Ovary (tissue), 3 donors: ENCODE results near the gene GUF1.

Experiments used
- POLR2A ChIP-seq: fragments of 450-650 bp; IDR thresholded peaks from one replicate; pipeline ENCODE4 v1.6.1; 2017; ENCODE audit warnings: antibody characterized with exemption, mild to moderate bottlenecking, moderate library complexity
- TF ChIP-seq, protein P1 (sequence below), 3 donors: fragments of 450-650 bp in 2 of 3; fragments of 200-600 bp in 1 of 3; IDR thresholded peaks; one replicate each; pipeline versions ENCODE4 v1.5.1 to v1.8.0; 2016 to 2022; ENCODE audit warnings: antibody characterized with exemption in 3 of 3, mild to moderate bottlenecking in 1 of 3
- donor health status: DM: no; HTN: no; CAD: no.

DNA sequence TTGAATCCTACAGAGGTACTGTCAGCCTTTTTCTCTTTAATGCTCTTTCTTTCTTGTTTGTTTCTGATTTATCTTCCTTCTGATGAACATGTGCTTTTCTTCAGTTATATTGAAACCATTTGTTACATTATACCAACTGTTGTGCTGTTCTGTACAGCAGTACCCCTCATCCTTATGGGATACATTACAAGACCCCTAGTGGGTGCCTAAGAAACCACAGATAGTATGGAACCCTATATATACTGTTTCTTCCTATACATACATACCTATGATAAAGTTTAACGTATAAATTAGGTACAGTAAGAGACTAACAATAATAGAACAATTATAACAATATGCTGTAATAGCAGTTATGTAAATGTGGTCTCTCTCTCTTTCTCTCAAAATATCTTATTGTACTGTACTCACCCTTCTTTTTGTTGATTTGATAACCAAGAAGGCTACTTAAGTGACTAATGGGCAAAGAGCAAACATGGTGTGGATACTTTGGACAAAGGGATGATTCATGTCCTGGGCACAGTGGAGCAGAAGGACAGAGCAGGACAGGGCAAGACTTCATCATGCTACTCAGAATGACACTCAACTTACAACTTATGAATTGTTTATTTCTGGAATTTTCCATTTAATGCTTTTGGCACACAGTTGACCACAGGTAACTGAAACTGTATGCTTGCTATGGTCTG, 16.1 kb upstream of the GUF1 start:
- TF ChIP-seq, protein P1, sequence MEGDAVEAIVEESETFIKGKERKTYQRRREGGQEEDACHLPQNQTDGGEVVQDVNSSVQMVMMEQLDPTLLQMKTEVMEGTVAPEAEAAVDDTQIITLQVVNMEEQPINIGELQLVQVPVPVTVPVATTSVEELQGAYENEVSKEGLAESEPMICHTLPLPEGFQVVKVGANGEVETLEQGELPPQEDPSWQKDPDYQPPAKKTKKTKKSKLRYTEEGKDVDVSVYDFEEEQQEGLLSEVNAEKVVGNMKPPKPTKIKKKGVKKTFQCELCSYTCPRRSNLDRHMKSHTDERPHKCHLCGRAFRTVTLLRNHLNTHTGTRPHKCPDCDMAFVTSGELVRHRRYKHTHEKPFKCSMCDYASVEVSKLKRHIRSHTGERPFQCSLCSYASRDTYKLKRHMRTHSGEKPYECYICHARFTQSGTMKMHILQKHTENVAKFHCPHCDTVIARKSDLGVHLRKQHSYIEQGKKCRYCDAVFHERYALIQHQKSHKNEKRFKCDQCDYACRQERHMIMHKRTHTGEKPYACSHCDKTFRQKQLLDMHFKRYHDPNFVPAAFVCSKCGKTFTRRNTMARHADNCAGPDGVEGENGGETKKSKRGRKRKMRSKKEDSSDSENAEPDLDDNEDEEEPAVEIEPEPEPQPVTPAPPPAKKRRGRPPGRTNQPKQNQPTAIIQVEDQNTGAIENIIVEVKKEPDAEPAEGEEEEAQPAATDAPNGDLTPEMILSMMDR (IDR thresholded peaks at IDR 0.05) = no peak
- no peak for TF ChIP-seq POLR2A
